Colonic mucosa (tissue), 4 donors: ENCODE measurements around the gene P3R3URF. TPM values are rescaled to one million over a fixed set of nuclear protein-coding genes. Genes with fewer than 3 reads are reported as not detected.
A peak's percentile ranks its signal among the peaks of the same experiment; 100 is the strongest.

Experiments
- DNase-seq: peaks from one replicate; pipeline ENCODE4 v3.0.0-alpha.2; 2020
- H3K27ac ChIP-seq: fragments of 200-600 bp; one replicate; pipeline ENCODE4 v1.8.0; 2021
- H3K27me3 ChIP-seq: fragments of 200-600 bp; one replicate; pipeline ENCODE4 v1.8.0; 2021
- H3K36me3 ChIP-seq: fragments of 200-600 bp; one replicate; pipeline ENCODE4 v1.8.0; 2021
- H3K4me1 ChIP-seq: fragments of 200-600 bp; one replicate; pipeline ENCODE4 v1.8.0; 2021; ENCODE audit warnings: mild to moderate bottlenecking
- H3K4me3 ChIP-seq: fragments of 200-600 bp; one replicate; pipeline ENCODE4 v1.8.0; 2021
- H3K9ac ChIP-seq, 2 donors: one replicate each; pipeline ENCODE4 v1.7.0; 2013; ENCODE audit warnings: control low read depth in 2 of 2, low read depth in 2 of 2, low read length in 2 of 2
- H3K9me3 ChIP-seq: fragments of 200-600 bp; one replicate; pipeline ENCODE4 v1.8.0; 2021
- intact Hi-C: fragments of 100-400 bp; cut with DNase I; formaldehyde crosslinking; loops from one replicate; pipeline ENCODE4 v1.14.1; 2022
- total RNA-seq, 2 donors: library from RNA; stranded (reverse); fragmentation: NEBNext Ultra II Directional in 1 of 2; extraction: Animal tissue kit (Norgen Biotek cat#: 25700) in 1 of 2; gene quantifications; one replicate each; pipeline ENCODE4 v1.2.1, GENCODE V29; 2021
- TF ChIP-seq, protein P1 (sequence below): fragments of 200-600 bp; IDR thresholded peaks from one replicate; pipeline ENCODE4 v1.8.0; 2022; ENCODE audit warnings: antibody characterized with exemption, mild to moderate bottlenecking
- donor health status: healthy.
- donor health status: DM: no; HTN: no; CAD: no.
- donor health status: DM: no; HTN: no; CAD: no.

The P3R3URF gene
- total RNA-seq, 2 donors from 2014 or later: not detected

DNA sequence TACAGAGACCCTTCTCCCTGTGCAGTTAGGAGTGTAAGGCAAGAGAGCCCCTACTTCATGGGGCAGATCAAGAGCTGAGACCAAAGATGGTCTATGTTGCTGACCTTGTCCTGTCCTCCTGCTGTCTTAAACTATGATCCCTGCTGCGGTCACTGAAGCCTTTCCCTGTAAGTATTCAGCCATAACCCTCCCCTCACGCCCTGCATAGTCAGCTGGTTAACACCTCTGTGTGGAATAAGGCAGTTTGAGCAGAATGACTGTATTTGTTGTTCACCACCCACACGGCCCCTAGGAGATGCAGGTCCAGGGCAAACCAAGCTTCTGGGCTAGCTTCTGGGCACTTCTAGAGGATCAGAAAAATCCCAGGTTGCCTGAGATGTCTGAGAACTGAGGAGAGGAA is 1.0 kb downstream of the P3R3URF start:
- DNase-seq: no peak
- Histone ChIP-seq H3K4me3 (no peak overlapping the region), H3K27me3 (no peaks in the 10 kb centered on the region), H3K4me1 (no peaks in the 10 kb centered on the region), H3K9ac (no peak overlapping the region), H3K27ac (no peak overlapping the region), H3K36me3 (no peaks in the 10 kb centered on the region), H3K9me3 (no peaks in the 10 kb centered on the region)
- intact Hi-C loops: no loop called here
- TF ChIP-seq, protein P1, sequence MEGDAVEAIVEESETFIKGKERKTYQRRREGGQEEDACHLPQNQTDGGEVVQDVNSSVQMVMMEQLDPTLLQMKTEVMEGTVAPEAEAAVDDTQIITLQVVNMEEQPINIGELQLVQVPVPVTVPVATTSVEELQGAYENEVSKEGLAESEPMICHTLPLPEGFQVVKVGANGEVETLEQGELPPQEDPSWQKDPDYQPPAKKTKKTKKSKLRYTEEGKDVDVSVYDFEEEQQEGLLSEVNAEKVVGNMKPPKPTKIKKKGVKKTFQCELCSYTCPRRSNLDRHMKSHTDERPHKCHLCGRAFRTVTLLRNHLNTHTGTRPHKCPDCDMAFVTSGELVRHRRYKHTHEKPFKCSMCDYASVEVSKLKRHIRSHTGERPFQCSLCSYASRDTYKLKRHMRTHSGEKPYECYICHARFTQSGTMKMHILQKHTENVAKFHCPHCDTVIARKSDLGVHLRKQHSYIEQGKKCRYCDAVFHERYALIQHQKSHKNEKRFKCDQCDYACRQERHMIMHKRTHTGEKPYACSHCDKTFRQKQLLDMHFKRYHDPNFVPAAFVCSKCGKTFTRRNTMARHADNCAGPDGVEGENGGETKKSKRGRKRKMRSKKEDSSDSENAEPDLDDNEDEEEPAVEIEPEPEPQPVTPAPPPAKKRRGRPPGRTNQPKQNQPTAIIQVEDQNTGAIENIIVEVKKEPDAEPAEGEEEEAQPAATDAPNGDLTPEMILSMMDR: no peak

DNA sequence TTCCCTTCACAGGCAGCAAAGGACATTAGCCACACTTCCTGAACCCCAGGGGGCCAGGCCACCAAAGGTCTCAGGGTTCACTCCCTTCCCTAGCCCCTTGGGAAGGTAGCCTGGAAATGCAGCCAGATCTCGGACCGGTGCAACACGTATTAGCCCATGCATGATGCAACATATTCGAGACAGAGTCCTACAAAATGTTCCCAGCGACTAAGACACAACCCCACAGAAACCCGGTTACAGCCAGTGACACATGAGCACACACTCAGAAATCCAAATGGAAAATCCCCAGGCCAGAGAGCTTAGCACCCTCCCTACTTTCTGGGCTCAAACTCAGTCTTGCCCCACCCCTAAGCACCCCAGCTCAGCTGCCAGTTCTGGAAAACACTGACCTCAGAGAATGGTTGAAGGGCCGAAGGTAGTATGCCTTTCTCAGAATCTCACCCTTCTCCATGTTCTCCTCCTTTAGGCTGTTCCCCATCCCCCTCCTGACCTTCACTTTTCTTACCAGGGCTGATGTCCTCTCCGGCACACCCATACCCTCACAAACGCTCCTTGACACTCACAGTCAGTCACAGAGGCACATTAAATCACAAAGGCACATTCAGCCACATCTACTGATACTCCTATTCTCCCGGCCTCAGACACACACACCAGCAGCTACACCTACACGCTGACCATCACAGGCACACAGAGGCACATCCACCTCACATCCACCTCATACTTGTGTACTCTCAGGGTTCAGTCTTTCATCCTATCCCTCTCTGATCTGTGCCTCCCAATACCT is 1.6 kb downstream of the P3R3URF start, which contains the start of gene TSPAN1:
TSPAN1 (plus strand) TSS at position 640 of the 784 bp plus-strand sequence. CDS start 6,021 bp downstream, outside the sequence.
- Histone ChIP-seq H3K36me3 (no peaks in the 10 kb centered on the region), H3K4me1 (no peaks in the 10 kb centered on the region), H3K27me3 (no peaks in the 10 kb centered on the region), H3K9me3 (no peaks in the 10 kb centered on the region), H3K9ac (no peak within 1 kb of the TSS), H3K27ac (no peak within 1 kb of the TSS), H3K4me3 (no peak within 1 kb of the TSS)
- TF ChIP-seq, protein P1: no peak
- intact Hi-C loops: no loop called here
- peak; percentile 25 for DNase-seq

DNA sequence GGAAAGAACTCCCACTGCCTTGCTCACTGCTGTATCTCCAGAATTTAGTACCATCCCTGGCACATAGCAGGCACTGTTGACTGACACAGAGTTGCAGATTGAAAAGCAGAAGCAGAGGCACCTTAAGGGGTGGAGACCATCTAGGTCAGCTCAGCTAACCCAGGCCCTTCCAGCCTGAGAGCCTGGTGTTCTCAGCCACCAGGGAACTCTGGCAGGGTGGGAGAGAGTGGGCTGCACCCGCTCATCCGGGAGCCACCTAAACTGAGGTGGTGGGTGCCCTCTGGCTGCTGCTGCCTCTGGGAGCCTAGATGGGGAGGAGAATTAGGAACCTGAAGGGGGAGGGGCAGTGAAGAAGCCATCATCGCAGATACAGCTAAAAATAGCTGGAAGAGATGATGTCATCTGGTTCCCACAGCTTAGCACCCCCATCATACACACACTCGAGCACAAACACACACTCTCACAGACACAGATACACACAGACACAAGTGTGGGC is 2.9 kb downstream of the P3R3URF start:
- Histone ChIP-seq H3K27me3 (no peaks in the 10 kb centered on the region), H3K4me1 (no peaks in the 10 kb centered on the region), H3K9me3 (no peaks in the 10 kb centered on the region), H3K27ac (no peak overlapping the region), H3K9ac (no peak overlapping the region), H3K36me3 (no peaks in the 10 kb centered on the region), H3K4me3 (no peak overlapping the region)
- no peak for DNase-seq
- intact Hi-C loops: no loop called here
- TF ChIP-seq, protein P1: no peak

DNA sequence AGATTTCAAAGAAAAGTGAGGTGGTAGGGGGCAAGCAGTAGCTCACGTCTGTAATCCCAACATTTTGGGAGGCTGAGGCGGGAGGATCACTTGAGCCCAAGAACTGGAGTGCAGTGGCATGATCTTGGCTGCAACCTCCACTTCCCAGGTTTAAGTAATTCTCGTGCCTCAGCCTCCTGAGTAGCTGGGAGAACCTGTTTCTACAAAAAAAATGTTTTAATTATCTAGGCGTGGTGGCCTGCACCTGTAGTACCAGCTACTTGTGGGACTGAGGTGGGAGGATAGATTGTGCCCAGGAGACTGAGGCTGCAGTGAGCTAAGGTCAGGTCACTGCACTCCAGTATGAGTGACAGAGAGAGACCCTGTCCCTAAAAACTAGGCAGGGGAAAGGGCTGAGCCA is 4.0 kb downstream of the P3R3URF start:
- no peak overlapping the region for H3K4me3 ChIP-seq
- intact Hi-C loops: no loop called here
- H3K9me3 ChIP-seq: no peaks in the 10 kb centered on the region
- H3K36me3 ChIP-seq: no peaks in the 10 kb centered on the region
- peak; percentile 25 for DNase-seq
- TF ChIP-seq, protein P1: no peak
- H3K9ac ChIP-seq: no peak overlapping the region
- no peaks in the 10 kb centered on the region for H3K4me1 ChIP-seq
- no peaks in the 10 kb centered on the region for H3K27me3 ChIP-seq
- H3K27ac ChIP-seq: no peak overlapping the region

DNA sequence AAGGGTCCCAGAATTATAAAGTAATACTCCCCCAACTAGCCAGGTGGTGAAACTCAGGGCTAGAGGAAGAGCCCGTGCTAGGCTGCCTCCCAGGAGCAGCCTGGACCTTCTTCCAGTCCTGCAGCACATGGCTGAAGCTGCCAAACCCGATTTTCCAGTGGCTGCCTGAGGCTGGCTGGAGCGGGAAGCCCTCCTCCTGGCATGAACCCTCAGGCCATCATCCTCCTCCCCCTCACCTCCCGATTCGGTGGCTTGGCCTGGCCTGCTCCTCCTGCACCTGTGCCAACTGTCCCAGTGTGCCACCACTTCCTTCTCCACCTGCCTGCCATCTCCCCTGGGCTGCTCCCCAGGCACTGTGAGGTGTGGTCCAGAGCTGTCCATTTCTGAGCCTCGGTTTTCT is 4.4 kb downstream of the P3R3URF start:
- Histone ChIP-seq H3K4me3 (no peak overlapping the region), H3K4me1 (no peaks in the 10 kb centered on the region), H3K36me3 (no peaks in the 10 kb centered on the region), H3K27me3 (no peaks in the 10 kb centered on the region), H3K9me3 (no peaks in the 10 kb centered on the region), H3K27ac (no peak overlapping the region), H3K9ac (no peak overlapping the region)
- intact Hi-C loops: no loop called here
- DNase-seq: peak; percentile 78
- TF ChIP-seq, protein P1: no peak
